GM12878 (cell line): ENCODE measurements around the gene C1orf21.

Experiments
- CREB1 ChIP-seq: IDR thresholded peaks from 2 replicates; pipeline ENCODE4 v1.6.1; 2012; ENCODE audit warnings: low read depth, mild to moderate bottlenecking, inconsistent platforms
- POLR2A ChIP-seq: IDR thresholded peaks from 2 replicates; pipeline ENCODE4 v1.6.1; 2011; ENCODE audit warnings: low read depth, mild to moderate bottlenecking, low read length
- TF ChIP-seq, protein P1 (sequence below): IDR thresholded peaks from 2 replicates; pipeline ENCODE4 v1.6.1; 2012; ENCODE audit warnings: low read depth, low read length, improper control_type of control experiment
- TF ChIP-seq, protein P2 (sequence below), 3 experiments: IDR thresholded peaks in 2 of 3; conservative IDR thresholded peaks in 1 of 3; 2 replicates each; pipeline ENCODE4 v1.5.1; 2011; ENCODE audit warnings: low read depth in 3 of 3, low read length in 3 of 3, mild to moderate bottlenecking in 3 of 3, control low read depth in 2 of 3, moderate library complexity in 2 of 3, inconsistent platforms in 1 of 3, mixed read lengths in 1 of 3; ENCODE audit not compliant: control insufficient read depth in 2 of 3, insufficient read depth in 1 of 3; ENCODE audit errors: extremely low read depth in 1 of 3
- TF ChIP-seq, protein P3 (sequence below): IDR thresholded peaks from 2 replicates; pipeline ENCODE4 v1.6.1; 2011; ENCODE audit warnings: low read depth, low read length, improper control_type of control experiment, borderline replicate concordance

DNA sequence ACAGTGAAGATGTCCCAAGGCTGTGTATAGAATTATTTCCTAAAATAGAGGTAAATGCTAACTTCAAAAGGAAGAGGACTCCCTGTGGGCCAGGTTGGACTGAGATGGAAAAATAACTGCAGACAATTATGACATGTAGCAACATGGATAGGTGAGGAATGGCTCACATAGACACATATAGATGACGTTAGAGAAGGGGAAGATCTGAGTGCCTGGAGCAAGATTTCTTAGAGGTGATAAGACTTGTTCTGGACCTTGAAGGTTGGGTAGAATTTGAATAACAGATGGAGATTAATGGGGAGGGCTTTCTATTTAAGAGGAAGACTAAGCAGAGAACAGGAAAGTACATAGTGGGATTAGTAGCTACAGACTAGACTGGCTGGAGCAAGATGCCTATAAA is 76.9 kb downstream of the C1orf21 start:
- TF ChIP-seq, protein P1, sequence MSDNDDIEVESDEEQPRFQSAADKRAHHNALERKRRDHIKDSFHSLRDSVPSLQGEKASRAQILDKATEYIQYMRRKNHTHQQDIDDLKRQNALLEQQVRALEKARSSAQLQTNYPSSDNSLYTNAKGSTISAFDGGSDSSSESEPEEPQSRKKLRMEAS: no peak
- TF ChIP-seq, protein P2, sequence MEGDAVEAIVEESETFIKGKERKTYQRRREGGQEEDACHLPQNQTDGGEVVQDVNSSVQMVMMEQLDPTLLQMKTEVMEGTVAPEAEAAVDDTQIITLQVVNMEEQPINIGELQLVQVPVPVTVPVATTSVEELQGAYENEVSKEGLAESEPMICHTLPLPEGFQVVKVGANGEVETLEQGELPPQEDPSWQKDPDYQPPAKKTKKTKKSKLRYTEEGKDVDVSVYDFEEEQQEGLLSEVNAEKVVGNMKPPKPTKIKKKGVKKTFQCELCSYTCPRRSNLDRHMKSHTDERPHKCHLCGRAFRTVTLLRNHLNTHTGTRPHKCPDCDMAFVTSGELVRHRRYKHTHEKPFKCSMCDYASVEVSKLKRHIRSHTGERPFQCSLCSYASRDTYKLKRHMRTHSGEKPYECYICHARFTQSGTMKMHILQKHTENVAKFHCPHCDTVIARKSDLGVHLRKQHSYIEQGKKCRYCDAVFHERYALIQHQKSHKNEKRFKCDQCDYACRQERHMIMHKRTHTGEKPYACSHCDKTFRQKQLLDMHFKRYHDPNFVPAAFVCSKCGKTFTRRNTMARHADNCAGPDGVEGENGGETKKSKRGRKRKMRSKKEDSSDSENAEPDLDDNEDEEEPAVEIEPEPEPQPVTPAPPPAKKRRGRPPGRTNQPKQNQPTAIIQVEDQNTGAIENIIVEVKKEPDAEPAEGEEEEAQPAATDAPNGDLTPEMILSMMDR (IDR thresholded peaks at IDR 0.05 in 2 of 3, conservative IDR thresholded peaks at IDR 0.05 in 1 of 3; ENCODE audit: control insufficient read depth in 2 of 3, extremely low read depth in 1 of 3, insufficient read depth in 1 of 3, low read depth in 3 of 3, low read length in 3 of 3): no peak
- no peak for TF ChIP-seq CREB1
- TF ChIP-seq POLR2A: no peak
- TF ChIP-seq, protein P3, sequence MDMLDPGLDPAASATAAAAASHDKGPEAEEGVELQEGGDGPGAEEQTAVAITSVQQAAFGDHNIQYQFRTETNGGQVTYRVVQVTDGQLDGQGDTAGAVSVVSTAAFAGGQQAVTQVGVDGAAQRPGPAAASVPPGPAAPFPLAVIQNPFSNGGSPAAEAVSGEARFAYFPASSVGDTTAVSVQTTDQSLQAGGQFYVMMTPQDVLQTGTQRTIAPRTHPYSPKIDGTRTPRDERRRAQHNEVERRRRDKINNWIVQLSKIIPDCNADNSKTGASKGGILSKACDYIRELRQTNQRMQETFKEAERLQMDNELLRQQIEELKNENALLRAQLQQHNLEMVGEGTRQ: no peak
